ENCODE results near the gene ITGAV. TPM values are rescaled to one million over a fixed set of nuclear protein-coding genes. Genes with fewer than 3 reads are reported as not detected.

The ITGAV gene
- total RNA-seq, 1 donor from 2014 or later: 65.6 TPM

GRCh38 chr2:186669146-186669545 lies 79.3 kb downstream of the ITGAV start:
- TF ChIP-seq CTCF (conservative IDR thresholded peaks at IDR 0.05): no peak
- Mint-ChIP-seq H3K9me3 (peaks cover 10% of the 10 kb centered on the region), H3K4me3 (no peak overlapping the region), H3K27ac (no peak overlapping the region), H3K36me3 (peaks cover 70% of the 10 kb centered on the region), H3K4me1 (ENCODE audit: unreplicated experiment) (no peaks in the 10 kb centered on the region), H3K27me3 (no peaks in the 10 kb centered on the region)
- DNase-seq (ENCODE audit: extremely low spot score, unreplicated experiment): no peak

GRCh38 chr2:186670831-186671230 lies 81.0 kb downstream of the ITGAV start:
- DNase-seq (ENCODE audit: extremely low spot score, unreplicated experiment): no peak
- Mint-ChIP-seq H3K36me3 (peaks cover 63% of the 10 kb centered on the region), H3K4me3 (no peak overlapping the region), H3K27me3 (no peaks in the 10 kb centered on the region), H3K9me3 (peaks cover 10% of the 10 kb centered on the region), H3K27ac (no peak overlapping the region), H3K4me1 (ENCODE audit: unreplicated experiment) (no peaks in the 10 kb centered on the region)
- no peak for TF ChIP-seq CTCF (conservative IDR thresholded peaks at IDR 0.05)

- no peak overlapping the region for H3K27ac Mint-ChIP-seq
- no peaks in the 10 kb centered on the region for H3K27me3 Mint-ChIP-seq
- H3K36me3 Mint-ChIP-seq: peaks cover 40% of the 10 kb centered on the region
- H3K4me3 Mint-ChIP-seq: no peak overlapping the region
- TF ChIP-seq CTCF (conservative IDR thresholded peaks at IDR 0.05): no peak
- no peaks in the 10 kb centered on the region for H3K4me1 Mint-ChIP-seq (ENCODE audit: unreplicated experiment)
- peaks cover 10% of the 10 kb centered on the region for H3K9me3 Mint-ChIP-seq
- DNase-seq (ENCODE audit: extremely low spot score, unreplicated experiment): no peak
These were observed 85.5 kb downstream of the ITGAV start for GRCh38 chr2:186675380-186675779.

- no peak for DNase-seq (ENCODE audit: extremely low spot score, unreplicated experiment)
These were observed 93.5 kb downstream of the ITGAV start for GRCh38 chr2:186683341-186683740.

GRCh38 chr2:186687807-186688211 lies 98.0 kb downstream of the ITGAV start:
- no peak for TF ChIP-seq CTCF (conservative IDR thresholded peaks at IDR 0.05)
- no peak overlapping the region for H3K4me3 Mint-ChIP-seq
- no peak for DNase-seq (ENCODE audit: extremely low spot score, unreplicated experiment)
- H3K36me3 Mint-ChIP-seq: no peaks in the 10 kb centered on the region
- H3K27me3 Mint-ChIP-seq: peaks cover 3% of the 10 kb centered on the region
- H3K27ac Mint-ChIP-seq: no peak overlapping the region
- H3K4me1 Mint-ChIP-seq (ENCODE audit: unreplicated experiment): no peaks in the 10 kb centered on the region
- peaks cover 10% of the 10 kb centered on the region for H3K9me3 Mint-ChIP-seq

More at GRCh38 chr2:186683341-186683740, 93.5 kb downstream of the ITGAV start:
- TF ChIP-seq CTCF (conservative IDR thresholded peaks at IDR 0.05): no peak
- H3K27ac Mint-ChIP-seq: no peak overlapping the region
- H3K4me3 Mint-ChIP-seq: no peak overlapping the region
- H3K4me1 Mint-ChIP-seq (ENCODE audit: unreplicated experiment): no peaks in the 10 kb centered on the region
- no peaks in the 10 kb centered on the region for H3K27me3 Mint-ChIP-seq
- H3K36me3 Mint-ChIP-seq: peaks cover 4% of the 10 kb centered on the region
- H3K9me3 Mint-ChIP-seq: peaks cover 10% of the 10 kb centered on the region

GRCh38 chr2:186688813-186689212 lies 99.0 kb downstream of the ITGAV start:
- peaks cover 8% of the 10 kb centered on the region for H3K27me3 Mint-ChIP-seq
- no peaks in the 10 kb centered on the region for H3K4me1 Mint-ChIP-seq (ENCODE audit: unreplicated experiment)
- no peak for TF ChIP-seq CTCF (conservative IDR thresholded peaks at IDR 0.05)
- H3K9me3 Mint-ChIP-seq: peaks cover 5% of the 10 kb centered on the region
- H3K27ac Mint-ChIP-seq: no peak overlapping the region
- DNase-seq (ENCODE audit: extremely low spot score, unreplicated experiment): no peak
- H3K4me3 Mint-ChIP-seq: no peak overlapping the region
- H3K36me3 Mint-ChIP-seq: no peaks in the 10 kb centered on the region
